ENCODE measurements around the gene PMIS2. TPM values are rescaled to one million over a fixed set of nuclear protein-coding genes. Genes with fewer than 3 reads are reported as not detected.
"Not testable (repeated sequence)": the region's sequence is repeated elsewhere in the genome, so short reads cannot be mapped to it uniquely, and the experiment has no call there.

The PMIS2 gene
- total RNA-seq, 1 donor from 2014 or later: not detected

GRCh38 chr19:35587321-35587720 is 1.3 kb downstream of the PMIS2 start:
- ATAC-seq: no peak
- no peaks in the 10 kb centered on the region for H3K9me3 ChIP-seq
- H3K4me3 ChIP-seq: no peak overlapping the region
- no peak overlapping the region for H3K27ac ChIP-seq
- no peak for TF ChIP-seq CTCF (IDR thresholded peaks at IDR 0.05)
- intact Hi-C loops (cut with DNase I): no loop called here
- DNase-seq: no peak
- H3K4me1 ChIP-seq: no peaks in the 10 kb centered on the region
- H3K36me3 ChIP-seq: no peaks in the 10 kb centered on the region
- H3K27me3 ChIP-seq: peaks cover 6% of the 10 kb centered on the region

- H3K27ac ChIP-seq: no peak overlapping the region
- intact Hi-C loops (cut with DNase I): no loop called here
- ATAC-seq: no peak
- no peak for TF ChIP-seq CTCF (IDR thresholded peaks at IDR 0.05)
- H3K36me3 ChIP-seq: no peaks in the 10 kb centered on the region
- no peaks in the 10 kb centered on the region for H3K4me1 ChIP-seq
- no peak overlapping the region for H3K4me3 ChIP-seq
- H3K9me3 ChIP-seq: no peaks in the 10 kb centered on the region
- H3K27me3 ChIP-seq: peaks cover 16% of the 10 kb centered on the region
- DNase-seq: no peak
Observed at GRCh38 chr19:35590875-35591274, 4.9 kb downstream of the PMIS2 start.

DNA sequence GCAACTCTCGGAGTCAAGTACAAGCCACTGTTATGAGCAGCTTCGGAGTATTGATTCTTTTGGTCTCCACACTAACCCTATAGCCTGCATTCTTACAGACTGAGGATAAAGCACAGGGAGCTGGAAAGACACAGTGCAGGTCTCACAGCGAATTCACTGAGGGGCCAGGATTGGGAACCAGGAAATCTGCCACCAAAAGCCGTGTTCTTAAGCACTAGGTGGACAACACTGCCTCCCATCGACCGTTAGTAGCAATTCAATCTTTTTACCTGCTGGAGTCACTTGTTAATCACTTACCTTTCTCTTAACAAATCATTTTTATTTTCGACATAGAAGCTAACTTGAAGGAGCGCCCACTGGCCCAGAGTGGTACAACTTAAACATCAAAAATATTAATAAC is 6.3 kb downstream of the PMIS2 start:
- Histone ChIP-seq H3K9me3 (no peaks in the 10 kb centered on the region), H3K36me3 (no peaks in the 10 kb centered on the region), H3K27me3 (peaks cover 16% of the 10 kb centered on the region), H3K4me1 (no peaks in the 10 kb centered on the region), H3K27ac (no peak overlapping the region), H3K4me3 (no peak overlapping the region)
- peak; percentile 48 for TF ChIP-seq CTCF (IDR thresholded peaks at IDR 0.05)
- intact Hi-C loops (cut with DNase I): no loop called here
- ATAC-seq (peak; percentile 65), DNase-seq (no peak)

- H3K36me3 ChIP-seq; H3K9me3 ChIP-seq; H3K4me3 ChIP-seq; H3K4me1 ChIP-seq; intact Hi-C loops (cut with DNase I); ATAC-seq; DNase-seq; H3K27ac ChIP-seq: not testable (repeated sequence)
- H3K27me3 ChIP-seq: peaks cover 16% of the 10 kb centered on the region
Observed at GRCh38 chr19:35595026-35595425, 9.1 kb downstream of the PMIS2 start.

- Histone ChIP-seq H3K27ac (no peak overlapping the region), H3K27me3 (peaks cover 16% of the 10 kb centered on the region), H3K9me3 (no peaks in the 10 kb centered on the region), H3K4me3 (no peak overlapping the region), H3K4me1 (no peaks in the 10 kb centered on the region), H3K36me3 (no peaks in the 10 kb centered on the region)
- ATAC-seq: no peak
- intact Hi-C loops (cut with DNase I): no loop called here
- no peak for DNase-seq
- TF ChIP-seq CTCF (IDR thresholded peaks at IDR 0.05): no peak
Observed at GRCh38 chr19:35595928-35596327, 10.0 kb downstream of the PMIS2 start.

GRCh38 chr19:35596366-35596999 is 10.5 kb downstream of the PMIS2 start:
- no peaks in the 10 kb centered on the region for H3K36me3 ChIP-seq
- H3K27me3 ChIP-seq: peaks cover 16% of the 10 kb centered on the region
- no peak for TF ChIP-seq CTCF (IDR thresholded peaks at IDR 0.05)
- no peaks in the 10 kb centered on the region for H3K4me1 ChIP-seq
- ATAC-seq (peak; percentile 23), DNase-seq (no peak)
- H3K9me3 ChIP-seq: no peaks in the 10 kb centered on the region
- intact Hi-C loops (cut with DNase I): no loop called here
- H3K4me3 ChIP-seq: no peak overlapping the region
- no peak overlapping the region for H3K27ac ChIP-seq

Measured in upper lobe of right lung (tissue), 1 donor.